Mucosa of stomach (tissue), 1 donor: Measurements from ENCODE around the gene INPP1.
A peak's percentile ranks its signal among the peaks of the same experiment; 100 is the strongest.
"Not testable (repeated sequence)": the region's sequence is repeated elsewhere in the genome, so short reads cannot be mapped to it uniquely, and the experiment has no call there.

Experiments
- H3K27me3 ChIP-seq: one replicate; pipeline ENCODE4 v1.7.0; 2013; ENCODE audit warnings: mild to moderate bottlenecking, low read length; ENCODE audit not compliant: control insufficient read depth, insufficient read depth
- H3K36me3 ChIP-seq: one replicate; pipeline ENCODE4 v1.7.0; 2013; ENCODE audit warnings: low read length; ENCODE audit not compliant: control insufficient read depth, insufficient read depth
- H3K4me1 ChIP-seq: one replicate; pipeline ENCODE4 v1.7.0; 2013; ENCODE audit warnings: mild to moderate bottlenecking, low read length; ENCODE audit not compliant: control insufficient read depth, insufficient read depth
- H3K4me3 ChIP-seq: one replicate; pipeline ENCODE4 v1.7.0; 2013; ENCODE audit warnings: low read length
- H3K9ac ChIP-seq: one replicate; pipeline ENCODE4 v1.7.0; 2013; ENCODE audit warnings: mild to moderate bottlenecking, low read length, moderate library complexity
- H3K9me3 ChIP-seq: one replicate; pipeline ENCODE4 v1.7.0; 2013; ENCODE audit warnings: mild to moderate bottlenecking, low read length, moderate library complexity; ENCODE audit not compliant: control insufficient read depth
- donor health status: Pancreatic carcinoma.

Gene INPP1

GRCh38 chr2:190335584-190335983 is 7.8 kb upstream of the INPP1 start:
- H3K9me3 ChIP-seq, H3K27me3 ChIP-seq, H3K36me3 ChIP-seq, H3K4me1 ChIP-seq, H3K9ac ChIP-seq, H3K4me3 ChIP-seq: not testable (repeated sequence)

- Histone ChIP-seq H3K9me3 (no peaks in the 10 kb centered on the region), H3K36me3 (no peaks in the 10 kb centered on the region), H3K4me3 (no peak overlapping the region), H3K4me1 (peaks cover 10% of the 10 kb centered on the region), H3K9ac (no peak overlapping the region), H3K27me3 (no peaks in the 10 kb centered on the region)
Observed at GRCh38 chr2:190336420-190336819, 7.0 kb upstream of the INPP1 start.

- no peaks in the 10 kb centered on the region for H3K36me3 ChIP-seq
- H3K27me3 ChIP-seq, result no peaks in the 10 kb centered on the region
- H3K9ac ChIP-seq, result no peak overlapping the region
- no peak overlapping the region for H3K4me3 ChIP-seq
- peaks cover 15% of the 10 kb centered on the region for H3K4me1 ChIP-seq
- H3K9me3 ChIP-seq, result no peaks in the 10 kb centered on the region
Observed at GRCh38 chr2:190338453-190338852, 4.9 kb upstream of the INPP1 start.

- H3K9ac ChIP-seq, result no peak overlapping the region
- H3K9me3 ChIP-seq, result no peaks in the 10 kb centered on the region
- H3K36me3 ChIP-seq, result no peaks in the 10 kb centered on the region
- no peak overlapping the region for H3K4me3 ChIP-seq
- H3K4me1 ChIP-seq, result peaks cover 10% of the 10 kb centered on the region
- no peaks in the 10 kb centered on the region for H3K27me3 ChIP-seq
Observed at GRCh38 chr2:190339394-190339793, 4.0 kb upstream of the INPP1 start.

- no peak overlapping the region for H3K4me3 ChIP-seq
- H3K9me3 ChIP-seq, result no peaks in the 10 kb centered on the region
- H3K9ac ChIP-seq, result no peak overlapping the region
- H3K27me3 ChIP-seq, result no peaks in the 10 kb centered on the region
- peaks cover 10% of the 10 kb centered on the region for H3K4me1 ChIP-seq
- H3K36me3 ChIP-seq, result no peaks in the 10 kb centered on the region
Observed at GRCh38 chr2:190340369-190340768, 3.0 kb upstream of the INPP1 start.

GRCh38 chr2:190342611-190343010 is 778 bp upstream of the INPP1 start:
- Histone ChIP-seq H3K36me3 (no peaks in the 10 kb centered on the region), H3K9me3 (no peaks in the 10 kb centered on the region), H3K4me1 (peaks cover 10% of the 10 kb centered on the region), H3K27me3 (no peaks in the 10 kb centered on the region), H3K4me3 (no peak overlapping the region), H3K9ac (no peak overlapping the region)

- H3K9me3 ChIP-seq, result no peaks in the 10 kb centered on the region
- H3K4me3 ChIP-seq, result peak overlapping the region; percentile 79
- H3K27me3 ChIP-seq, result no peaks in the 10 kb centered on the region
- H3K36me3 ChIP-seq, result no peaks in the 10 kb centered on the region
- H3K9ac ChIP-seq, result peak overlapping the region; percentile 85
- peaks cover 10% of the 10 kb centered on the region for H3K4me1 ChIP-seq
Observed at GRCh38 chr2:190343089-190343535, 277 bp upstream of the INPP1 start.

GRCh38 chr2:190344276-190344827 is 963 bp downstream of the INPP1 start:
- peak overlapping the region; percentile 79 for H3K4me3 ChIP-seq
- no peaks in the 10 kb centered on the region for H3K27me3 ChIP-seq

GRCh38 chr2:190350371-190350770 is 7.0 kb downstream of the INPP1 start:
- no peak overlapping the region for H3K4me3 ChIP-seq
- peaks cover 36% of the 10 kb centered on the region for H3K4me1 ChIP-seq
- H3K9ac ChIP-seq, result no peak overlapping the region
- H3K9me3 ChIP-seq, result no peaks in the 10 kb centered on the region
- no peaks in the 10 kb centered on the region for H3K36me3 ChIP-seq
- no peaks in the 10 kb centered on the region for H3K27me3 ChIP-seq

More at GRCh38 chr2:190344276-190344827, 963 bp downstream of the INPP1 start:
- Histone ChIP-seq H3K9me3 (no peaks in the 10 kb centered on the region), H3K36me3 (no peaks in the 10 kb centered on the region), H3K9ac (peak overlapping the region; percentile 85), H3K4me1 (peaks cover 10% of the 10 kb centered on the region)

- no peak overlapping the region for H3K9ac ChIP-seq
- no peaks in the 10 kb centered on the region for H3K9me3 ChIP-seq
- H3K36me3 ChIP-seq, result no peaks in the 10 kb centered on the region
- H3K4me1 ChIP-seq, result peaks cover 41% of the 10 kb centered on the region
- H3K27me3 ChIP-seq, result no peaks in the 10 kb centered on the region
- no peak overlapping the region for H3K4me3 ChIP-seq
Observed at GRCh38 chr2:190351955-190352354, 8.6 kb downstream of the INPP1 start.

- H3K4me1 ChIP-seq, result peaks cover 41% of the 10 kb centered on the region
- no peak overlapping the region for H3K9ac ChIP-seq
- no peak overlapping the region for H3K4me3 ChIP-seq
- no peaks in the 10 kb centered on the region for H3K9me3 ChIP-seq
- H3K27me3 ChIP-seq, result no peaks in the 10 kb centered on the region
- H3K36me3 ChIP-seq, result no peaks in the 10 kb centered on the region
Observed at GRCh38 chr2:190352668-190353536, 9.5 kb downstream of the INPP1 start.

GRCh38 chr2:190353537-190353899 is 10.1 kb downstream of the INPP1 start:
- H3K36me3 ChIP-seq, result no peaks in the 10 kb centered on the region
- no peak overlapping the region for H3K4me3 ChIP-seq
- no peaks in the 10 kb centered on the region for H3K27me3 ChIP-seq
- peaks cover 42% of the 10 kb centered on the region for H3K4me1 ChIP-seq
- no peaks in the 10 kb centered on the region for H3K9me3 ChIP-seq
- no peak overlapping the region for H3K9ac ChIP-seq
